Stimulated activated CD4-positive, alpha-beta T cell treated with anti-CD3 and anti-CD28 coated beads, Interleukin-4, amount 100 ng/mL, for 48 hours (primary cell): ENCODE results near the gene TBCD.
A peak's percentile ranks its signal among the peaks of the same experiment; 100 is the strongest.

ENCODE experiments used
- DNase-seq, 2 donors: peaks; one replicate each; pipeline ENCODE4 v3.0.0-alpha.2; 2020; ENCODE audit warnings: low read depth in 2 of 2

The TBCD gene

DNA sequence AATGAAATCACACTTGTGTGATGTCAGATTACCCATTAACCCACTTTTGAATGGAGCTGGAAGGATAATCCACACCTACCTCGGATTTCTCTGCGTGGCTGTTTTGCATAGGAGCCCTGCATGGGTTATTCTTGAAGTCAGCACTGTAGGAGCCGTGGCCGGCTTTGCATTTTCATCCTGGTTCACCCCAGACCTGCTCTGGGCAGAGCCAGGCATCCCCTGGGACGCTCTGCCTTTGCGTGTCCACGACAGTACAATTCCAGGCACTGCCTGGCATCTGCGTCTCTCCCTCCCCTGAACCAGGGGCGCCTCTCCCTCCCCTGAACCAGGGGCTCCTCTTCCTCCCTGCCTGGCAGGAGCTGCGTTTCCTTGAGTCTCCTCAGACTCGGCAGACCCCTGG lies 117.7 kb downstream of the TBCD start:
- DNase-seq: no peak

DNA sequence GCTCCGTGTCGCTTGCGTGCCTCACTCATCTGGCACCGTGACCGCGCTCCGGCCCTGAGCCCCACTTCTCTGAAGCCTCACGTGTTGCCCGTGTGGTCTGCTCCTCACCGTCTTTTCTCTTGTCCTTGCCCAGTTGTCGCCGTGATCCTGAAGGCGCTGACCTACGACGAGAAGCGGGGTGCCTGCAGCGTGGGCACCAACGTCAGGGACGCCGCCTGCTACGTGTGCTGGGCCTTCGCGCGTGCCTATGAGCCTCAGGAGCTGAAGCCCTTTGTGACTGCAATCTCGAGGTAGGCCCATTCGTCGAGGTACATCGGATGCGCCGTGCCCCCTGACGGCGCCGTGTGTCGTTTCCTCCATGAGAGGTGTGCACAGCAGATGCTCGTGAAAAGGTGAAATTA lies 118.2 kb downstream of the TBCD start:
- no peak for DNase-seq

DNA sequence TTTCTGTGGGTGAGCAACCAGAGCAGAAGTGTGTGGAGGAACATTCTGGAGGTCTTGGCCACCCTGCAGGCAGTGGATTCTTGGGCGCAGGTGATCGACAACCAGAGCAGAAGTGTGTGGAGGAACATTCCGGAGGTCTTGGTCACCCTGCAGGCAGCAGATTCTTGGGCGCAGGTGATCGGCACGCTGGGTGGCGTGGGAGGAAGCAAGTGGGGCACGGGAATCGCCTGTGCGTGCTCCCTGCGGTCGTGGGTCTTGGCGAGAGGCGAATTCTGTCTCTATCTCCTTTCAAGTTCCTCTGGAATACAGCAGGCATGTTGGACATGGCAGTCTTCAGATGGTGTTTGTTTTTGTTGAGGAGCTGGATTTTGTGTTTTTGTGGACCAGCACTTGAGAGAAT lies 118.7 kb downstream of the TBCD start:
- DNase-seq: no peak

DNA sequence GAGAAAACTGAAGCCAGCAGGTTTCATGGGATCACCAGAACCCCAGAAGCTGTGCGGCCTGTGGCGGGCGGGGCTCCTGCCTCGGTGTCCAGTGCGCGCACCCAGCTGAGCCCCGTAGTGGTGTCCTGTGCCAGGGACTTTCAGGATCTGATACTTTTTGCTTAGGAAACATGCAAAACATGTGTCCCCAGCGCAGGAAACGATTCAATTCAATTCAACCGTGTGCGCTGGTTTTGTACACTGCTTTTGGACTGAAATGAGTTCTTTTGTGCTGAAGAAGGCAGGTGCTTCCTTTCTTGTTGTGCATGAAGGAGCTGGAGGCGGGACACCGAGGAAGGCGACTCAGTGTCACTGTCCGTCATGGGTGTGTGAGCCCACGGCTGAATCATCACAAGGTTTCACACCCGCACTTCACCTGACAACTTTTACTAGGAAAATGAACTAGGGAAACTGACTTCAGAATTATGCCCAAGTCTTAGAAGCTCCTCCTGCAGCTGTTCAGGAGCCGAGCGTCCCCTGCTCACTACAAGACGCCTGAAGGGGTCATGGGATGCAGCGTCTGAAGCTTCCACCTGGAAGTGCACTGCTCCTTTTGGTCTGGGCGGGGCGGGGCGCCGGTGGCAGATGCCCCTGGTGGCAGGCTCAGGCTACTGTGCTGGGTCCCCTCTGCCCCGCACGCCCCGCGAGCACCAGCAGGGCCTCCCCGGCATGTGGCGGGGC lies 119.4 kb downstream of the TBCD start:
- no peak for DNase-seq

DNA sequence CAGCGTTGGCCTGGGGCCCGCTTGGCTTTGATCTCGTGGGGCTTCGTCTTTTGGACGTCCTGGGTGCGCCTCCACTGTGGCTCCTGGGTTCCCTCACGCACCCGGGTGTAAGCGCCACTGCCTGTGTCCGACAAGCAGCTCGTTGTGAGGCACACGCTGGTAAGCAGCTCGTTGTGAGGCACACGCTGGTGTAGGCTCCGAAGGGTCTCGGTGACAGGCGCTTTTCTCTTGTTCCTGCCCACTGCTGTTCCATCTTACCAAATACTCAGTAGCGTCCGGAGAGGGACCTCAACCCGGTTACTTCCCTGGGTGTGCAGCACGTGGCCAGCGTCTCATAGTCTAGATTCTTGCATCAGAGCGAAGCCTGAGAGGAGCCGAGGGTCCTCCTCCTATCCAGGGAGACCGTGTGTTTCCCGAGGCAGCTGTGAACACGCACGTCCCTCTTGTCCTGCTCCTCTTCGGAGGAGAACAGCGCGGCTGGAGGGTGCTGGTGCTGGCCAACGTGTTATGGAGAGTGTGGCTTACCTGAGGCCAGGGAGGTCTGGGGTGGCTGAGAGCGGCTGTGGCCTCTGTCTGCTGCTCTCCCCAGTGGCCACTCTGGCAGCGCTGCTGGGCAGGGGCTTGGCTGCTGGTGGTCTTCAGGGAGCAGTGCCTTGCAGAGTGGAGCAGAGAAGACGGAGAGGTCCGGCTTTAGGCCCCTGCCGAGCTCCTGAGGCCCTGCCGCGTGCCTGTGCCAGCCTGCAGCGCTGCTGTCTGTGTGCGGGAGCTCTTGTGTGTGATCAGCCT lies 120.1 kb downstream of the TBCD start:
- DNase-seq: no peak

DNA sequence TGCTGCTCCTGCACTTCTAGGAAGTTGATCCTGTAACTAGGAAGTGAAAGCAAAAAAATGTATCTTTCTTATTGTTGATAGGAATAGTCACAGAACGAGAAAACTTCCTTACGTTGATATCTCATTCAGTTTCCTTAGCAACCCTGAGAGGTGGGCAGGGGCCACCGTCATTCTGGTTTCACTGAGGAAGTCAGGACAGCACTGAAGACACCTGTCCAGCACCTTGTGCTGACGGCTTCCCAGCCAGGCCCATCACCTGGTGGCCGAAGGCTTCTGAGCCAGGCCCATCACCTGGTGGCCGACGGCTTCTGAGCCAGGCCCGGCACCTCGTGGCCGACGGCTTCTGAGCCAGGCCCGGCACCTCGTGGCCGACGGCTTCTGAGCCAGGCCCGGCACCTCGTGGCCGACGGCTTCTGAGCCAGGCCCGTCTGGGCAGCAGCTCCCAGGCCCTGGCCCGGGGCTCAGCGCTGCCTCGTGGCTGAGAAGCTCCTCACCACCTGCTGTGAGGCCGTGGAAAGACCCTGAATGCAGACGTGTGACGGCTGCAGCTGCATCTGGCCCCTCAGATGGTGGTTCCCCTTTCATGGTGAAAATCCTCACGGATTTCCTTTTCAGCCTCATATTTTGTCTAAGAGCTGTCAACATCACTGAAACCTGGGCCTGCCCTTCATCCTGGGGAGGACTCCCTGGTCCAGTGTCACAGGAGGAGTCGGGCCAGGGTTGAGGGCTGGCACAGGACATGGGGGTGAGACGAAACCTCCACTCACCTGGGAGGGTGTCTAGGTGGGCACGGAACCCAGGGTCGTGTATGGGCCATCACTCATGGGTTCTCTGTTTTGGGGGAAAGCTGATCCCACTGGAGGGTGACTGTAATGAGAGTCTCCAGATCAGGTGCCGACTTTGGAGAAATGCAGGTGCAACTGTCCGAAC lies 121.0 kb downstream of the TBCD start:
- no peak for DNase-seq

DNA sequence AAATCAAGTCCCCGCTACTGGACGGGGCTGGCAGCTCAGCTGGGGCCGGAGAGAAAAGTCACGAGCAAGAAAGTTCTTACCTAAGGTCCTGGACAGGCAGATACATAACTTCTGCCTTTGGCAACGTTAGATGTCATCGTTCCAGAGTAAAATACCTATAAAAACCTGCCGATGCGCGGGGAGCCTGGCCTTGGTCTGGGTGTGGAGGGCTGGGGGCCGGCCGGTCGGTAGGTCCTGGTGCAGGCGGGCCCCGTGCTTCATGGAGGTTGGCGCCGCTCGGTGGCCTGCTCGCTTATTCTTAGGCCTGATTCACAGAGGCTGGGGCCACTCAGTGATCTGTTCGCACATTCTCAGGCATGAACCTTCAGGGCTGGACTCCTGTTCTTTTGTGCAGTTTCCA lies 121.7 kb downstream of the TBCD start:
- no peak for DNase-seq

DNA sequence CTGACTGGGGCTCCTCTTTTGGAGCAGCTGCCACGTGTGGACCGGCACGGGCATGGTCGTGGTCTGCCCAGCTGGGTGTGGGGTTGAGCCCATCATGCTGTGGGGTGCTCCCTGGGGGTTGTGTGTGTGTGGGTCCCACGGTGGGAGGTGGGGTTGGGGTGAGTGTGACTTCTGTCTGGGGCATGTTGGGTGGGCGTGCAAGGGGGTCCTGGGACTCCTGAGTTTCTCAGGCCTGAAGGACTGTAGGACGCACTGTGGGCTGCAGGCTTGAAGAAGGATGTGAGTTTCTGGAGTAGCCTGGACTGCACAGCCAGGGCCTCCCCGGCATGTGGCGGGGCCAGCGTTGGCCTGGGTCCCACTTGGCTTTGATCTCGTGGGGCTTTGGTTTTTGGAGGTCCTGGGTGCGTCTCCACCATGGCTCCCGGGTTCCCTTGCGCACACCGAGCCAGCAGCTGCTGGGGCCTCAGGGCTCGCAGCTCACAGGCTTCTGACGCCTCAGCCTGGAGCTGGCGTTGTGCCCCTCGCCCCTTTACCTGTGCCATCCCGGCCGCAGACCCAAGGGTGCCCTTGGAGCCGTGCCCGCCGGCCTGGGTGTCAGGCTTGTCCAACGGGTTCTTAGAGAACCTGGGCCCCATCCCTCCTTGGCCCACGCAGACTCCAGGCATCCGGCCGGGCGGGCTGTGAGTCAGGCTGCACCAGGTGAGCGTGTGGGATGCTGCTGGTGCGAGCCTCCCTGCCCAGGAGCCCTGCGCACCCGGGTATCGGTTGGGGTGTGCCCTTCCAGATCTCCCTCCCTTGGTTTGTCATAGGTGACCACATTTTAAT lies 122.4 kb downstream of the TBCD start:
- DNase-seq: no peak

DNA sequence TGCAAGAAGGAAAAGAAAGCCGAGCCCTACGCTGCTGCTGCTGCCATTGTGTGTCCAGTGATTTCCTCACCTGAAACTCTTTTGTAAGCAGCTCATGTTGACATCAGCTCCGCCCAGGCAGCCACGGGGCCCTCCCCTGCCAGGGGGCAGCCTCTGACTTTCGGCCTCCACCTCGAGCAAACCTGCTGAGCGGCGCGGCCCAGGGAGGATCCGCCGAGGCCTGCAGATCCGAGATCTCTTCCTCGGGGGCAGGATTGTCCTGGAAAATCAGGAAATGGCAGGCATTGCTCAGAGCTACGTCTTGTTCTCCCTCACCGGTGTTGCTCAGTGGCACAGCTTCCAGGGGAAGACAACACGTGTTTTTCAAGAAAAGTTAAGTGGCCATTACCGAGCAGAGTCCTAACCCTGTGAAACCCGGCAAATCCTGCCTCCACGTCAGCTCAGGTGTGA lies 123.6 kb downstream of the TBCD start:
- no peak for DNase-seq

DNA sequence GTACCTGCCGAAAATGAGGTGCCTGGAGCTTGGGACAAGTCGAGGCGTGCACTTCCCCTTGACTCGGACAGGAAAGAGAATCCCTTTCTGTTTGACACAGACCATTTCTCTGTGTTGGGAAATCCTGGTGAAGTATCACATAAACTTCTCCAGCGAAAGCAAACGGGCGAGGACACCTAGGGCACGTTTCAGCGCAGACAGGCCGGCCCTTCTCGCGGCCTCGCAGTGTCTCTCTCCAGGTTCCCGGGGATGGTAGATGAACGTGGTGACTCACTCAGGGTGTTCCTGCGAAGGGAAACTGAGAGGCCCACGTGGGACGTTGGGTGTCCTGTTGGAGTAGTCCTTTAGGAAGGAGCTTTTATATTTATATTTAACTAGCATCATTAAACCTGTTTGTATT lies 124.3 kb downstream of the TBCD start:
- DNase-seq: no peak

DNA sequence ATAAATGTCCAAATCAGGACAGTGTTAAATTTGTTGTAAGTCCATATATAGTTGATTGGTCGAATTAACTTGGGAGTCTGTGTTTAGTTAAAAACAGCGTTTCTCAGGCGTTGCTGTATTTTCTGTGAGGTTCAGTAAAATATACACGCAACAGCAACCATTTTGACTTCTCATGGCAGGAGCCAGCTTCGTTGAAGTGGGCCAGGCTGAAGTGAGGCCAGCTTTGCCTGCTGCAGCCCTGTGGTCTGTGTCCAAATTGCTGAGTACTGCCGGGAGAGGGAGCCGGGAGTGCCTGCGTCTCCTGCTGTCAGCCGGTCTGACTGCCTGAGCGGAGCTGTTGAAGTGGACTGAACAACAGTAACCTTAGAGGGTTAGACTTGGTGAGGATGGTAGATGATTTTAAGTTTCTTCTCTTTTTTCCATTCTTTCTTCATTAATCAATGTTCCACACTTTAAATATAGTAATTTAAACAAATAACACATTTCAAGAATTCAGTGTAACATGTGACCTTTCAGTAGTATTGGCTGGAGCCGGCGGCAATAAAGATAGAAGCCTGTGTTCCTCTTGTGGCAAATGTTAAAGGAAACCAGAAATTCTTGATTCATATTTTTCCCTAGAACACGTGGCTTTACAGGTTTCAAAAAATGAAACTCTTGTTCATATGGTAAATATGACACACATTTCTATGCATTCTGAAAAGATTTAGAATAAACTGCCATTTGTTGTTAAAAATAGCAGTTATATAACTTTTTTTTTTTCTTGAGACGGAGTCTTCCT lies 124.9 kb downstream of the TBCD start:
- DNase-seq: no peak

DNA sequence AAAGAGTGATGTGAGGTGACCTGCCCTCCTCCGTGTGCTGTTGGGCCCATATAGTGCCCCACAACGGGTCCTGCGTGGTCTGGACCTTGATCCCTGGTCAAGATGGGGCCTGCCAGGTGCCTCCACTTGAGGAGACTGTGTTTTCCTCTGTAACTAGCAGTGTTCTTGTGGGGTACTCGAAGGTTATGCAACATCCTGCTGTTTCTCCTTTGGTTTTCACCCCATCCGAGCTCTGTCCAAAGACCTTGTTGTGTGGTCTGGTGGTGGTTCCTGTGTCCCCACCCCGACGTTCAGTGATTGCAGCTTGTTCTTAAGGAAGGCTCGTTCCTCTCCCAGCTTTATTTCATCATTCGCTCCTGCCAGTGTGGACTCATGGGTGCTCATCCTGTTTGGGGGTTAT lies 126.7 kb downstream of the TBCD start:
- no peak for DNase-seq

DNA sequence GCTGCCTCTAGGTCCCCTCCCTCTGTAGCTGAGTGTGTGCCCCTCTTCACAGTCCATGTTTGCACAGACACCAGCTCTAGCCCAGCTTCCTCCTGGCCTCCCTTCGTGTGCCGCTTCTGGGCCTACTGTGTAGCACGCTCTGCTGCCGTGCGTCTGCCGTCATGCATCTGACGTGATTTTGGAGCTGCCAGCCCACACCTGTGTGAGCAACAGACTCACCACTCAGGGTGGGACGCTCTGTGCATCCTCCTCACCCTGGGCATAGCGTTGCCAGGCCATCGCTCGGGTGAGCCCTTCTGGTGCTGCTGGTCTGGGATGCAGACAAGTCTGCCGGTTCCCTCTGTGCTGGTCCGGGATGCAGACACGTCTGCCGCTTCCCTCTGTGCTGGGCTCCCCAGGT lies 127.4 kb downstream of the TBCD start:
- DNase-seq: no peak

DNA sequence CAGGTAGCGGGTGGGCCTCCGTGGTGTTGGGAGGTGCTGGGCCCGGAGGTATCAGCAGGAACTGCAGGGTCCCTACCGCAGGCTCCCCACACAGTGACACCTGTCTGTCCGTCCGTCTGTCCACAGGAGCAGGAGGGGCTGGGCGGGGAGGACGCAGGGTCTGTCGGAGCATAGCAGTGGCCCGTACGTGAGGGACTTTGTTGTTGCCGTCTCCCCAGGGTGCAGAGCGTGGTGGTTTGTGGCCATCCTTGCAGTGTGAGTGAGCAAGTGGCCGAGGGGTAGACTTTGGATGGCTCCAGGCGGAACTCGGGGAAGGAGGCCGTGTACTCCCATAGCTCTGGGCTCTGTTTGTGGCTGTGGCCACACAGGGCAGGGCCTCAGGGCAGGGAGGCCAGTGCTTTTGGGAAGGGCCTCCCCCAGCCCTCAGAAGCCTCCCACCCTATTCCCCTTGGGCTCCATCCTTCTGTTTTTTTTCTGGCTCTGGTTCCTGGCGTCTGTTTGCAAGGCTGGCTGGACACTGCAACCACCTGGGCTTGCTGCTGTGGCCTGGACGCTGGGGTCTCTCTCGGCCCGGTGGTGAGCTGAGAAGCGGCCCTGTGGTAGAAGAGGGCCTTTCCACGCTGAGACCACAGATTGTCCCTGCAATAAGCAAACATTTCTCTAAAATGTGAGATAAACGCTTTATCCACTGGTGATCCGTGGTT lies 128.9 kb downstream of the TBCD start:
- DNase-seq: no peak

DNA sequence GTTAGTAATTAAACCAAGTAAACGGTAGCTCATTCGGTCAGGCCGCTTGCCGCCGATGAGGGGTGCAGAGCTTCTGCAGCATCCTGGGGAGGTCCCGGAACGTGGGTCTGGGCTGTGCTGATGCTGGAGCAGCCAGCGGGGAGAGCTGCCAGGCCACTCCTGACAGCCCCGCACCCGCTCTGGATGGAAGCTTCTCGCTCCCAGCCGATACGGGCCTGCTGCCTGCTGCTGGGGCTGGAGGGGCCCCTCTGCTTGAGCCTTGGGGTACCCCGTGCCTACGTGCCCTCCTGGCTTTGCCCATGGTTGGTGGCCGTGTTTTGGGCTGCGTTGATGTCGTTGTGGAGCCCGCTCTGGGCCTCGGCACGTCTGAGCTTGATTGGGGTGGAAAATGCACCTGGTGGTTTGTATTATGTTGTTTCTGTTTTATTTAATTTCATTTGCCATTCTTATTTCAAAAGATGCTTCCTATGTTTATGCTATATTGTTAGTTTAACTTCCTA lies 129.5 kb downstream of the TBCD start:
- no peak for DNase-seq

DNA sequence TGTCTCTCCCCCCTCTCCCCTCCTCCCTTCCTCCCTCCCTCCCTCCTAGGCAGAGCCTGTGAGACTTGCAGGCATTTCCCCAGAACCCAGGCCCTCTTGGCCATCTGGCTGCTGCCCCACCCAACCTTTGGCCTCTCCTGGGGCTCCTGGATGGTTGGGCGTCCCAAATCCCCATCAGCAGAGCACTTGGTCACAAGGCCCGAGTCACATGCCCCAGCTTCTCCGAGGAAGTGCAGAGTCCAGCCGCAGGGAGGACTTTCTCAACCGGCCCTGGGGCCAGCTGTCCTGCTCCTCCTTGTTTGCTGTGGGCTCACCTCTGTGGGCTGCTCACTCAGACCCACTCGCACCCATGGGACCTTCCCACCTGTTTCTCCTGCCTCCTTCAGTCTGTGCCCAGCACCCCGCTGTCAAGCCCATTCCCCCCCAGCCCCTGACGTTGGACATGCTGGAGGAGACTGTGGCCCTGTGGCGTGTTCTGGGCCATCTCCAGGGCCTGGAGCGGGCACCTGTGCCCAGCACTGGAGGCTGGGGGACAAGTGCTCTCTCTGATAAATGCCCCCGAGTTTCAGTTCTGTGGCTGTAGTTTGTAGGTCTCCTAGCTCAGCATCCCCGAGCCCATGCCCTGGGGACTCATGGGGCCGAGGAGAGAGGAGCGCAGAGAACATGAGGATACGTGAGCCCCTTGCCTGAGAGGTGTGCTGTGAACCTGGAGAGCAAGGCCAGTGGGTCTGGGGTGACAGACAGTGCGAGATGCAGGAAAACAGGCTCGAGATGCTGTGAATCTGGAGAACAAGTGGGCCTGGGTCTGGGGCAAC lies 130.2 kb downstream of the TBCD start:
- no peak for DNase-seq

DNA sequence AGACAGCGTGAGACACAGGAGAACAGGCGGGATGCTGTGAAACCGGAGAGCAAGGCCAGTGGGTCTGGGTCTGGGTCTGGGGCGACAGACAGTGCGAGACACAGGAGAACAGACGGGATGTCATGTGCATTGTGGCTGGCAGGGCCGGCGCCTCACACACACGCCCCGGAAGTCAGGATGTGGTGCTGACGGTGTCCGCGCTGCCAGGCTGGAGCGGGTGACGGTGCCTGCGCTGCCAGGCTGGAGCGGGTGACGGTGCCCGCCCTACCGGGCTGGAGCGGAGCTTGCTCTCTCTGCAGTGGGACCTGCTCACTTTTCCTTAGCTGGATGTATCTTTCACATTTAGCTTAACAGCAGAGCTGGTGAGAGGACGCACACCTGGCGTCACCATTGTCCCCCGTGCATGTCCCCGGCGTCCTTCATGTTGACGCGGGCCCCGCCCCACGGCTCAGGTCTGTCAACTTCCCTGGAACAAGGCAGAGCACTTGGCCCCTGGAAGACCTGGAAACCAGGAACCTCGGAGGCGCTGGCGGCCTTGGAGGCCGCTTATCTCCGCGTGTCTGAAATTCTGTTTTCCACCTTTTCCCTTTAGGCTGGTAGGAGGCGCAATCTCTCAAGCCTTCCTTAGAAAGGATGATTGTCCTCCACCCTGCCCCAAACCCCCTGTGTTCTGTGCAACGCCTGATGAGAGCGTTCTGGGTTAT lies 131.0 kb downstream of the TBCD start:
- DNase-seq: peak; percentile 49 to 60

DNA sequence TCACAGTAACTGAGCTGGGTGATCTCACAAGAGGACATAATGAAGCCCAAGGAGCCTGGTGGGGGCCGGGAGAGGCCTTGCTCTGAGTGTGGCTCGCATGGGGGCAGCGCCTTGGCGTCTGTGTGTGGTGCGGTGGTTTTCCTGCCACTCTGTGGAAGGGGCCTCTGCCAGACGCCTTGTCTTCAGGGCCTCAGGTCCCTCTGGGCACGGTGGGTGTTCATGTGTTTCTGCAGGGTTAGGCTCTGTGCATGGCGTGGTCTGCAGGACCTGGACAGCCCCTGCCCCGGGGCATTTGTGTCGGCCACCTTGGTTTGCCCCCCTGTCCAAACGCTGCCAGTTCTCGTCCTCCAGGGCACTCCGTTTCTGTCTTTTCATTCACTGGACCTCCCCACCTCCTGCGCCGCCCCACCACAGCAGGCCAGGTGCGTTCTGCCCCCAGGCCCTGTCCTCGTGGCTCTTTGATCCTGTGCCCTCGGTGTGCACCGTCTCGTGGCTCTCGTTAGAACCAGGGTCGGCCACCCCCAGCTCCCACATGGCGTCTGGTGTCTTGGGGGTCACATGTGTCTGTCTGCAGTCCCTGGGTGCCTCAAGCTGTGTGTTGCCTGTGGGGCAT lies 131.7 kb downstream of the TBCD start:
- no peak for DNase-seq
